Fibroblast of pulmonary artery (primary cell): ENCODE data around the gene NCOA3.

Experiments used
- DNase-seq: peaks from one replicate; pipeline ENCODE4 v3.0.0-alpha.2; 2010; ENCODE audit warnings: low read depth
- H3K4me3 ChIP-seq: replicated peaks from 2 replicates; pipeline ENCODE4 v1.5.1; 2011; ENCODE audit warnings: low read depth, mild to moderate bottlenecking, control low read depth, low read length, moderate library complexity
- TF ChIP-seq, protein P1 (sequence below): IDR thresholded peaks from 2 replicates; pipeline ENCODE4 v1.5.1; 2011; ENCODE audit warnings: mild to moderate bottlenecking, control low read depth, low read length, inconsistent platforms; ENCODE audit errors: missing control alignments

The NCOA3 gene

DNA sequence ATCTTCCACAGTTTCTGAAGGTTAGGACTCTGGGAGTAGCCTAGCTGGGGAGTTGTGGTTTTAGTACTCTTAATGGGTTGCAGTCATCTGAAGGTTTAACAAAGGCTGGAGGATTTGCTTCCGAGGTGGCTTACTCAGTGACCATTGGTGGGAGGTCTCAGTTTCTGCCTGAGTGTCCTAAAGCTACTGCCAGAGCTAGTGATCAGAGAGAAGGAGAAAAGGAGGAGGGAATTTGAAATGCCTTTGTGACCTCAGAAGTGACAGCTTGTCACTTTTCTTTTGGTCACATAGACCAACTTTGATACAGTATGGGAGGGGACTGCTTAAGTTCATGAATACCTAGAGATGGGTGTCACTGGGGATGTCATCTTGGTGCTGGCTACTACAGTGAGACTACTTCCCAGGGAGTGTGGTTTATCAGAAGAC, 41.3 kb downstream of the NCOA3 start:
- no peak overlapping the region for H3K4me3 ChIP-seq
- TF ChIP-seq, protein P1, sequence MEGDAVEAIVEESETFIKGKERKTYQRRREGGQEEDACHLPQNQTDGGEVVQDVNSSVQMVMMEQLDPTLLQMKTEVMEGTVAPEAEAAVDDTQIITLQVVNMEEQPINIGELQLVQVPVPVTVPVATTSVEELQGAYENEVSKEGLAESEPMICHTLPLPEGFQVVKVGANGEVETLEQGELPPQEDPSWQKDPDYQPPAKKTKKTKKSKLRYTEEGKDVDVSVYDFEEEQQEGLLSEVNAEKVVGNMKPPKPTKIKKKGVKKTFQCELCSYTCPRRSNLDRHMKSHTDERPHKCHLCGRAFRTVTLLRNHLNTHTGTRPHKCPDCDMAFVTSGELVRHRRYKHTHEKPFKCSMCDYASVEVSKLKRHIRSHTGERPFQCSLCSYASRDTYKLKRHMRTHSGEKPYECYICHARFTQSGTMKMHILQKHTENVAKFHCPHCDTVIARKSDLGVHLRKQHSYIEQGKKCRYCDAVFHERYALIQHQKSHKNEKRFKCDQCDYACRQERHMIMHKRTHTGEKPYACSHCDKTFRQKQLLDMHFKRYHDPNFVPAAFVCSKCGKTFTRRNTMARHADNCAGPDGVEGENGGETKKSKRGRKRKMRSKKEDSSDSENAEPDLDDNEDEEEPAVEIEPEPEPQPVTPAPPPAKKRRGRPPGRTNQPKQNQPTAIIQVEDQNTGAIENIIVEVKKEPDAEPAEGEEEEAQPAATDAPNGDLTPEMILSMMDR: no peak
- no peak for DNase-seq

DNA sequence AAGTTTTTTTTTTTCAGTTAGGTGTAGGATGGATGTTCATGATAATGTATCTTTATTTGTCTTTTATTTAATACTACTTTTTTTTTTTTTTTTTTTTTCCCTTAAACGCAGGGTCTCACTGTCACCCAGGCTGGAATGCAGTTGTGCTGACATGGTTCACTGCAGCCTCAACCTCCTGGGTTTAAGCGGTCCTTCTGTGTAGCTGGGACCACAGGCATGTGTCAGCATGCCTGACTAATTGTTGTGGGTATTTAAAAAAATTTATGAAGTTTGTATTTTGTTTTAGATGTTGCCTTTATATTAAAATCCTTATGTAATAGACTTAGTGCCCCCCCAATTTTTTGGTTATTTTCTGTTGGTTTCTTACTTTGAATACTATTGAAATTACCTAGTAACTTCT, 42.6 kb downstream of the NCOA3 start:
- DNase-seq: peak; percentile 38
- no peak overlapping the region for H3K4me3 ChIP-seq
- TF ChIP-seq, protein P1: no peak

DNA sequence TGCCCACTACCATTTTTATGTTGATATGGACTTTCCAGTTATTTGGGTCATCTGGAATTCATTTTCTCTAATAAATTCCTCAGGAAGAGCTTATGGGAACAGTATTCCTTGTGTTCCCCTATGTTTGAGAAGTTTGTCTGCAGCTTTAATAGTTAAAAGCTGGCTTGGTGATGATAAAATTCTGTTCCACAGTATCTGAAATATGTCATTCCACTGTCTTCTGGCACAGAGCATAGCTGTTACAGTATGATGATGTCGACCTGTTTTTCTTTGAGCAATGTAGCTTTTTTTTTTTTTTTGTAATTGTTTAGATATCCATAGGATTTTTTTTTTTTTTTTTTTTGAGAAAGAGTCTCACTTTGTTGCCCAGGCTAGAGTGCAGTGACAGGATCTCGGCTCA, 43.2 kb downstream of the NCOA3 start:
- TF ChIP-seq, protein P1: no peak
- H3K4me3 ChIP-seq: no peak overlapping the region
- peak; percentile 28 for DNase-seq

DNA sequence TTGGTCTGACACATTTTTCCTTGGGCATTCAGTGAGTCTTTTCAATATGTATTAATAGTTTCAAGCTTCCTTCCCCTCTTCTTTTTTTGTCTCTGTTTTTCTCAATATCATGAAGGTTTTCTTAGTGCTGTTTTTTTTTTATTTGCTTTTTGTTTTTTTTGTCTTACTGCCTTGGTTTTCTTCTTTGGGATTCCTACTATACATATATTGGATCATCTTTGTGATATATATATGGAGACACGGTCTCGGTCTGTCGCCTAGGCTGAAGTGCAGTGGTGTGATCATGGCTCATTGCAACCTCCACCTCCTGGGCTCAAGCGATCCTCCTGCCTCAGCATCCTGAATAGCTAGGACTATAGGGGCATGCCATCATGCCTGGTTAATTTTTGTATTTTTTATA, 43.8 kb downstream of the NCOA3 start:
- H3K4me3 ChIP-seq: no peak overlapping the region
- TF ChIP-seq, protein P1: no peak
- no peak for DNase-seq

DNA sequence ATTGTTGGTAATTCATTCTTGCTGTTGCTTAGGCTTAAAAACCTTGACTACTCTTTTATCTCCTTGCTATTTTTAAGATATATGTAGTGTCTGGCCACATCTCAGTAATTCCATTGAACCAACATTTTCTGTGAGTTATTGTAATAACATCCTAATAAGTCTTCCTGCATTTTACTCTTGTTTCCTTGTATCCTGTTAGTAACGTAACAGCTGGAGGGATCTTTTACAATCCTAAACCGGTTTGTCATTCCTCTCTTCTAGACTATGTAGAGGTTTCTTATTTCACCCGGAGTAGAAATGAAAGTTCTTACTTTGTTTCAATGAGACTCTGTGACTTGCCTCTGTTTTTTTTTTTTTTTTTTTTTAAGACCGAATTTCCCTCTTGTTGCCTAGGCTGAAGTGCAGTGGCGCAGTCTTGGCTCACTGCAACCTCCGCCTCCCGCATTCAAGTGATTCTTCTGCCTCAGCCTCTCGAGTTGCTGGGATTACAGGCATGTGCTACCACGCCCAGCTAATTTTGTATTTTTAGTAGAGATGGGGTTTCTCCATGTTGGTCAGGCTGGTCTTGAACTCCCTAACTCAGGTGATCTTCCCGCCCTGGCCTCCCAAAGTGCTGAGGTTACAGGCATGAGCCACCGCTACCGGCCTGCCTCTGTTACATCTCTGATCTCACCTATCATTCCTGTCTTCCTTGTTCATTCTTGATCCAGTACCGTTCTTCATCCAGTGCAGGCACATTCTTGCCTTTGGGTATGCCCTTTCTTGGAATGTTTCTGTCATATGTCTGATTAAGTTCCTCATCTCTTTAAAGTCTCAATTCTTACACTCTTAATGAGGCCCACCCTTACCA, 44.7 kb downstream of the NCOA3 start:
- peak; percentile 62 for DNase-seq
- no peak overlapping the region for H3K4me3 ChIP-seq
- TF ChIP-seq, protein P1: no peak

DNA sequence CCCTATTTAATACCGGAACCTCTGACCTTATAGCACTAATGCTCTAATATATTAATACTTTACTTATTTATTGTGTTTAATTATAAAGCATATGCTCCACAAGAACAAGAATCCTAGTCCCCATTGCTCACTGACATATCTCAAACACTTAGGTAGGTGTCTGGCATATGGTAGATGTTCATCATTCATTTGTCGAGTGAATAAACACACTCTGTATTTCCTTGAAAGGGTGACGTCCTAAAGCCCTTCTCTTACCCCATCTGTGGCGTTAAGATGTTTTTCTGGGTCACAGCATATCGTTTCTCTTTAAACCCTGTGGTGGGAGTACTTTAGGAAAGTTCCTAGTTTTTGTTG, 45.3 kb downstream of the NCOA3 start:
- no peak for DNase-seq

DNA sequence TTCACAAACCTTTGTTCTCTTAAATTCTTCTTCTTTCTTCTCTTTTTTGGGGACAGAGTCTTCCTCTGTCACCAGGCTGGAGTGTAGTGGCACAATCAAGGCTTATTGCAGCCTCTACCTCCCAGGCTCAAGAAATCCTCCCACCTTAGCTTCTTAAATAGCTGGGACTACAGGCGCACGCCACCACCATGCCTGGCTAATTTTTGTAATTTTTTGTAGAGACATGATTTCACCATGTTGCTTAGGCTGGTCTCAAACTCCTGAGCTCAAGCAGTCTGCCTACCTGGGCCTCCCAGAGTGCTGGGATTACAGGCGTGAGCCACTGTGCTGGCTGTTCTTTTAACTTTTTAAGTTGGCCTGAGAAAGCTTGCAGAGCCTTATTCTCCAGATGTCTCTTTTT, 48.0 kb downstream of the NCOA3 start:
- TF ChIP-seq, protein P1: no peak
- DNase-seq: no peak
- no peak overlapping the region for H3K4me3 ChIP-seq

More for the DNA sequence above, 45.3 kb downstream of the NCOA3 start:
- H3K4me3 ChIP-seq: no peak overlapping the region
- TF ChIP-seq, protein P1: no peak
